GM12878 (cell line): ENCODE measurements around the gene NAP1L4. TPM values are rescaled to one million over a fixed set of nuclear protein-coding genes. Genes with fewer than 3 reads are reported as not detected.

Experiments used
- ATAC-seq: fragments of 200-7000 bp; cut with Tn5 transposase; 3 replicates; pipeline ENCODE4 v1.9.1; 2020; ENCODE audit warnings: mild to moderate bottlenecking, moderate library complexity
- BruUV-seq: library from RNA; stranded (reverse); fragments of 400-500 nt; replicated peaks from 2 replicates; lab custom pipeline; 2021; lab: Mats Ljungman, UMichigan
- CTCF ChIA-PET: fragments of 300-600 bp; sonication (Branson Sonifier 250); formaldehyde crosslinking; extraction: SDS; loops from one replicate; lab custom pipeline; 2021; ENCODE audit warnings: inconsistent platforms; lab: Yijun Ruan, JAX
- POLR2A ChIA-PET: fragments of 350-600 bp; formaldehyde crosslinking; extraction: SDS; loops from one replicate; lab custom pipeline; 2021; ENCODE audit warnings: inconsistent platforms; lab: Charles Lee
- RAD21 ChIA-PET: fragments of 300-600 bp; sonication (Branson Sonifier 250); formaldehyde crosslinking; loops from one replicate; lab custom pipeline; 2023; ENCODE audit warnings: antibody characterized with exemption; ENCODE audit not compliant: unreplicated experiment; lab: Charles Lee
- SMC1A ChIA-PET: fragments of 300-600 bp; sonication (Branson Sonifier 250); formaldehyde crosslinking; loops from one replicate; lab custom pipeline; 2023; ENCODE audit not compliant: unreplicated experiment, uncharacterized antibody; lab: Charles Lee
- DNase-seq: peaks from one replicate; pipeline ENCODE4 v3.0.0-alpha.2; 2011; ENCODE audit warnings: low read depth, low spot score
- FAIRE-seq: peaks from 3 replicates; lab custom pipeline; 2011; peaks lifted over from hg19 to GRCh38; lab: Jason Lieb, UNC
- H2AFZ ChIP-seq: 2 replicates; pipeline ENCODE4 v1.6.0; 2011; ENCODE audit warnings: low read depth, low read length, control low read depth; ENCODE audit not compliant: control insufficient read depth
- H3K27ac ChIP-seq: 2 replicates; pipeline ENCODE4 v1.5.1; 2011; ENCODE audit warnings: control low read depth; ENCODE audit not compliant: control insufficient read depth, insufficient read depth
- H3K27me3 ChIP-seq, 2 experiments: replicated peaks in 1 of 2; 2 replicates each; pipeline versions ENCODE4 v1.6.0 to v1.6.1; 2011; ENCODE audit warnings: low read length in 1 of 2; ENCODE audit not compliant: control insufficient read depth in 2 of 2, insufficient read depth in 2 of 2
- H3K36me3 ChIP-seq, 2 experiments: 2 replicates each; pipeline ENCODE4 v1.5.1; 2011; ENCODE audit warnings: low read length in 1 of 2; ENCODE audit not compliant: control insufficient read depth in 2 of 2, insufficient read depth in 2 of 2
- H3K4me1 ChIP-seq: 2 replicates; pipeline ENCODE4 v1.6.1; 2011; ENCODE audit warnings: mild to moderate bottlenecking, low read length, moderate library complexity, mixed read lengths; ENCODE audit not compliant: control insufficient read depth, insufficient read depth
- H3K4me2 ChIP-seq: 2 replicates; pipeline ENCODE4 v1.6.0; 2011; ENCODE audit warnings: control low read depth; ENCODE audit not compliant: control insufficient read depth, insufficient read depth
- H3K4me3 ChIP-seq: fragments of 200-600 bp; sonication (generic); 2 replicates; pipeline ENCODE4 v1.5.1; 2016
- H3K79me2 ChIP-seq: 2 replicates; pipeline ENCODE4 v1.6.0; 2011; ENCODE audit warnings: low read length; ENCODE audit not compliant: control insufficient read depth, insufficient read depth
- H3K9ac ChIP-seq: 2 replicates; pipeline ENCODE4 v1.8.0; 2011; ENCODE audit warnings: low read length, control low read depth, mixed read lengths; ENCODE audit not compliant: control insufficient read depth, insufficient read depth
- H3K9me3 ChIP-seq: replicated peaks from 3 replicates; pipeline ENCODE4 v1.5.1; 2011; ENCODE audit warnings: mild to moderate bottlenecking, low read length; ENCODE audit not compliant: control insufficient read depth, insufficient read depth
- H4K20me1 ChIP-seq: 2 replicates; pipeline ENCODE4 v1.6.0; 2011; ENCODE audit not compliant: control insufficient read depth, insufficient read depth
- BACH1 ChIP-seq: fragments of 450-650 bp; IDR thresholded peaks from 2 replicates; pipeline ENCODE4 v1.6.1; 2017; ENCODE audit warnings: mild to moderate bottlenecking, borderline replicate concordance
- BCLAF1 ChIP-seq: fragments of 450-650 bp; IDR thresholded peaks from 2 replicates; pipeline ENCODE4 v1.6.1; 2017; ENCODE audit warnings: antibody characterized with exemption, mild to moderate bottlenecking, moderate library complexity
- CREM ChIP-seq: IDR thresholded peaks from 2 replicates; pipeline ENCODE4 v1.6.1; 2014; ENCODE audit warnings: antibody characterized with exemption, low read depth
- FOXK2 ChIP-seq: fragments of 450-650 bp; IDR thresholded peaks from 2 replicates; pipeline ENCODE4 v1.6.1; 2017; ENCODE audit warnings: mild to moderate bottlenecking, moderate library complexity
- MLLT1 ChIP-seq: fragments of 450-650 bp; IDR thresholded peaks from 2 replicates; pipeline ENCODE4 v1.6.1; 2016; ENCODE audit warnings: mild to moderate bottlenecking
- NFIC ChIP-seq: IDR thresholded peaks from 2 replicates; pipeline ENCODE4 v1.6.1; 2012; ENCODE audit warnings: low read depth, mild to moderate bottlenecking, inconsistent platforms, low read length, moderate library complexity
- POU2F2 ChIP-seq: IDR thresholded peaks from 3 replicates; pipeline ENCODE4 v1.6.1; 2011; ENCODE audit warnings: low read depth, mild to moderate bottlenecking, low read length, borderline replicate concordance
- RAD51 ChIP-seq: fragments of 450-650 bp; IDR thresholded peaks from 2 replicates; pipeline ENCODE4 v1.6.1; 2016; ENCODE audit warnings: moderate library complexity, mild to moderate bottlenecking, inconsistent platforms
- STAT1 ChIP-seq: fragments of 450-650 bp; conservative IDR thresholded peaks from 2 replicates; pipeline ENCODE4 v1.6.1; 2014; ENCODE audit warnings: antibody characterized with exemption, mild to moderate bottlenecking
- ZBED1 ChIP-seq: IDR thresholded peaks from 2 replicates; pipeline ENCODE4 v1.6.1; 2016; ENCODE audit warnings: borderline replicate concordance
- WGBS: methylation state at CpG from one replicate; pipeline ENCODE4 v1.1.6; 2016; ENCODE audit warnings: low lambda C conversion rate; ENCODE audit not compliant: insufficient replicate concordance, insufficient coverage; ENCODE audit errors: missing lambda C conversion rate; 5-methylcytosine and 5-hydroxymethylcytosine counted together
- in situ Hi-C: fragments of 300-500 bp; cut with MboI; formaldehyde crosslinking; loops from 9 replicates; pipeline ENCODE4 v1.14.3; 2018; ENCODE audit warnings: mixed read lengths
- intact Hi-C: fragments of 100-400 bp; cut with micrococcal nuclease; formaldehyde crosslinking; loops from one replicate; pipeline ENCODE4 v1.14.2; 2022; ENCODE audit not compliant: unreplicated experiment
- polyA plus RNA-seq, 11 experiments: library from polyadenylated mRNA; depleted of rRNA in 4 of 11; unstranded in 6 of 11; stranded (reverse) in 5 of 11; fragments of >200 nt; fragmentation: Nextera tagmentation in 4 of 11; fragmentation: Illumina TruSeq in 1 of 11; extraction: Ambion mirVana in 4 of 11; extraction: Trizol in 1 of 11; gene quantifications; 1 replicate in 1 of 11; 2 replicates in 10 of 11; pipeline versions ENCODE4 v1.2.1 to v1.2.3, GENCODE V29; 2011 to 2016; ENCODE audit warnings: inconsistent platforms in 2 of 11, missing spikeins in 2 of 11, low read depth in 1 of 11
- total RNA-seq, 4 experiments: library from RNA; depleted of rRNA in 3 of 4; stranded (reverse); fragments of >200 nt in 3 of 4; fragmentation: Illumina TruSeq in 1 of 4; extraction: Trizol in 1 of 4; gene quantifications; 2 replicates each; pipeline versions ENCODE4 v1.2.1 to v1.2.3, GENCODE V29; 2013 to 2021
- TF ChIP-seq, protein P1 (sequence below): IDR thresholded peaks from 2 replicates; pipeline ENCODE4 v1.6.1; 2011; ENCODE audit warnings: low read depth, mild to moderate bottlenecking, low read length, moderate library complexity, borderline replicate concordance; ENCODE audit errors: extremely low read depth

NAP1L4 gene
- total and polyA plus RNA-seq, 10 of the 15 experiments (the other 5 are each of a cell fraction or from before 2014, with no cell fraction given): 24.8 to 198 (median 114) TPM

DNA sequence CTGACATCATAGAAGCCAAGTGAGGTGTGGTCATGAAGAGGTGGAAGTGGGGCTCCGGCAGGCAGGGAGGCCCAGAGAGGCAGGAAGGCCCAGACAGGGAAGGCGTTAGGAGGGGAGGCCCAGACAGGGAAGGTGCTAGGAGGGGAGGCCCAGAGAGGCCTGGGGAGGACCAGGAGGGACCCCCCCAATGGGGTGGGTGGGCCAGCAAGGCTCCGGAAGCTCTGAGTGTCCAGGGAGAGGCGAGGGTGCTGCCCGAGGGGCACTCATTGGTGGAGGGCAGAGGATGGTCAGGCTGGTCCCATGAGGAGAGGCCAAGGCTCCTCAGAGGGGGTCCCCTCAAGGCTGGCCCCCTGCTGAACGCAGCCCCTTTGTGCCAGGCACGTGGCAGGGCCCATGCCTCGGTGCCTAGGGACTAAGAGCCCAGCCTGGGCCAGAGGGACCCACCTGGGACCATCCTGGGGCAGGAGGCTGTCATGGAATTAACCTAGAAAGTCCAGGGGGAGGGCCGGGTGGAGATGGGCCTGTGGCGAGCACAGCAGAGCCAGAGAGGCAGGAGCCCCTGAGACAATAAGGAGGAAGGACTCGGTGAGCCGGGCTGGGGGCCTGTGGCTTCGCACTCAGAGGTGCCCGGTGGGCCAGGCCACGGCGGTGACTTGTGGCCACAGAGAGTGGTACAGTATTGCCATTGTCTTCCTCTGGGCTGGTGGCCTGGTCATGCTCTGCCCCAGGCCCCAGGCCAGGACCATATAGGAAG is 75.1 kb downstream of the NAP1L4 start:
- H3K9ac ChIP-seq: no peak overlapping the region
- FAIRE-seq (no peak), DNase-seq (no peak), ATAC-seq (no peak)
- WGBS: 41% methylated on average over 16 of the region's 16 CpGs
- H2AFZ ChIP-seq: no peak overlapping the region
- BruUV-seq: no TSS peak
- no peak overlapping the region for H3K4me2 ChIP-seq
- no peak for TF ChIP-seq ZBED1
- TF ChIP-seq, protein P1, sequence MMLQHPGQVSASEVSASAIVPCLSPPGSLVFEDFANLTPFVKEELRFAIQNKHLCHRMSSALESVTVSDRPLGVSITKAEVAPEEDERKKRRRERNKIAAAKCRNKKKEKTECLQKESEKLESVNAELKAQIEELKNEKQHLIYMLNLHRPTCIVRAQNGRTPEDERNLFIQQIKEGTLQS: no peak
- no peaks in the 10 kb centered on the region for H3K27me3 ChIP-seq
- H3K27ac ChIP-seq: no peak overlapping the region
- no peaks in the 10 kb centered on the region for H3K36me3 ChIP-seq
- ChIA-PET RAD21 (no interaction called here), SMC1A (no interaction called here), POLR2A (no interaction called here), CTCF (interaction anchor here (1.0 to 1.8 kb wide), 2 partner anchors 12 to 386 kb away, joined by 3 to 6 read pairs; partner anchors contain the start of gene PHLDA2)
- no peaks in the 10 kb centered on the region for H3K9me3 ChIP-seq
- H3K4me1 ChIP-seq: no peaks in the 10 kb centered on the region
- H3K4me3 ChIP-seq: no peak overlapping the region
- H3K79me2 ChIP-seq: no peaks in the 10 kb centered on the region
- H4K20me1 ChIP-seq: no peaks in the 10 kb centered on the region
- in situ Hi-C loops: no loop called here
- intact Hi-C loops: no loop called here

DNA sequence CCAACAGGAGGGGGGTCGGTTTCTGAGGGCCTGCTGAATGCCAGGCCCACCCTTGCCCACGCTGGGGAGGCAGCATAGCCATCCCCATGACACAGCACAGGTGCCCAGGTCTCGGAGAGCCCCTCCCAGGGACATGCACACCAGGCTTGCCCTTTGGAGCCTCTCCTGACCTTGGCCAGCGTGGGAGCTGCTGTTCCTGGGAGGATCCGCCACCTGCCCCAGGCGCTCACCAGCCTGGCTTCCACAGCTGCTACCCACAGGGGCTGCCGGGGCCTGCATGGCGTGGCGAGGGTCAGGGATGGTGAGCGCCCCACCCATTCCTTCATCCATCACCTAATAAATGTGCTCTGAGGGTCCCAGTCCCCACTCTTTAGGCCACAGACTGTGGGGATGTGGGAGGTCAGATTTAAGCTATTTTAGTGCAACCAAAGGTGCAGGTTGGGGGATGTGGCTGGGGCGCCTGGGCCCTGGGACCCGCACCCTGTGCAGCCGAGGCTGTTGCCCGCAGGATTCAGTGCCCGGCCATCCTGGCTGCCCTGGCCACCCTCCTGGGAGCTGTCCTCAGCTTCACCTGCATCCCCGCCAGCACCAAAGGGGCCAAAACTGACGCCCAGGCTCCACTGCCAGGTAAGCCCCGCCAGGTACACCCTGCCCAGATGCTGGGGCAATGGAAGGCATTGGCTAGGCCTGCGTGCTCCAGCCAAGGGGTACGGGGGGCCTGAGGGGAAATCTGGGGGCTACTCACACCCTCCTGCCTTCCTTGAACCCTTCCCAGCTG is 75.8 kb downstream of the NAP1L4 start:
- ChIA-PET RAD21 (no interaction called here), POLR2A (no interaction called here), SMC1A (no interaction called here), CTCF (interaction anchor here (1.0 kb wide), 1 partner anchor 385 kb away, joined by 3 read pairs; no protein-coding TSS in a partner anchor)
- FAIRE-seq (no peak), DNase-seq (no peak), ATAC-seq (no peak)
- H3K27me3 ChIP-seq: no peaks in the 10 kb centered on the region
- H2AFZ ChIP-seq: no peak overlapping the region
- no peak overlapping the region for H3K9ac ChIP-seq
- no peak overlapping the region for H3K4me2 ChIP-seq
- H3K27ac ChIP-seq: no peak overlapping the region
- no peak overlapping the region for H3K4me3 ChIP-seq
- no peaks in the 10 kb centered on the region for H4K20me1 ChIP-seq
- in situ Hi-C loops (no loop called here), intact Hi-C loops (no loop called here)
- no peaks in the 10 kb centered on the region for H3K79me2 ChIP-seq
- no peaks in the 10 kb centered on the region for H3K9me3 ChIP-seq
- WGBS: 52% methylated on average over 20 of the region's 20 CpGs
- H3K36me3 ChIP-seq: no peaks in the 10 kb centered on the region
- no TSS peak for BruUV-seq
- H3K4me1 ChIP-seq: no peaks in the 10 kb centered on the region
- TF ChIP-seq MLLT1 (no peak), POU2F2 (no peak), FOXK2 (no peak), BCLAF1 (no peak), RAD51 (no peak), BACH1 (no peak), NFIC (no peak), CREM (no peak), STAT1 (no peak)
